Caco-2 (cell line): ENCODE results near the gene WWC2. TPM values are rescaled to one million over a fixed set of nuclear protein-coding genes. Genes with fewer than 3 reads are reported as not detected.

Experiments used
- BruUV-seq: library from RNA; stranded (reverse); fragments of 400-500 nt; replicated peaks from 2 replicates; lab custom pipeline; 2021; lab: Mats Ljungman, UMichigan
- CTCF ChIA-PET: fragments of 300-600 bp; sonication (Branson Sonifier 250); formaldehyde crosslinking; loops from one replicate; lab custom pipeline; 2022; ENCODE audit warnings: antibody characterized with exemption; lab: Charles Lee
- POLR2A ChIA-PET: fragments of 300-600 bp; sonication (Branson Sonifier 250); formaldehyde crosslinking; loops from one replicate; lab custom pipeline; 2022; ENCODE audit warnings: antibody characterized with exemption; lab: Charles Lee
- DNase-seq, 2 experiments: peaks; one replicate each; pipeline versions ENCODE4 v3.0.0 to v3.0.0-alpha.2; 2020 to 2022
- H3K27me3 ChIP-seq: replicated peaks from 2 replicates; pipeline ENCODE4 v1.6.0; 2011; ENCODE audit warnings: low read length; ENCODE audit not compliant: control insufficient read depth, insufficient read depth
- H3K36me3 ChIP-seq: 2 replicates; pipeline ENCODE4 v1.5.1; 2011; ENCODE audit warnings: low read length; ENCODE audit not compliant: control insufficient read depth, insufficient read depth
- H3K4me1 ChIP-seq: fragments of 250-450 bp; sonication (Bioruptor Pico); 2 replicates; pipeline ENCODE4 v1.5.1; 2020; ENCODE audit warnings: mild to moderate bottlenecking
- H3K4me3 ChIP-seq: 2 replicates; pipeline ENCODE4 v1.5.1; 2011; ENCODE audit warnings: low read depth, mild to moderate bottlenecking, control low read depth, low read length
- H3K9me3 ChIP-seq: fragments of 250-450 bp; sonication (Bioruptor Pico); 2 replicates; pipeline ENCODE4 v1.5.1; 2020; ENCODE audit warnings: mild to moderate bottlenecking, moderate library complexity
- H3K27ac Mint-ChIP-seq: one replicate; pipeline ENCODE4 v1.8.0; 2022; ENCODE audit warnings: mixed read lengths; ENCODE audit not compliant: unreplicated experiment
- H3K27me3 Mint-ChIP-seq: one replicate; pipeline ENCODE4 v1.8.0; 2022; ENCODE audit warnings: mixed read lengths; ENCODE audit not compliant: insufficient read depth, unreplicated experiment
- H3K36me3 Mint-ChIP-seq: one replicate; pipeline ENCODE4 v1.8.0; 2022; ENCODE audit warnings: mild to moderate bottlenecking, mixed read lengths; ENCODE audit not compliant: insufficient read depth, unreplicated experiment
- H3K4me1 Mint-ChIP-seq: one replicate; pipeline ENCODE4 v1.8.0; 2022; ENCODE audit warnings: low read depth, mixed read lengths; ENCODE audit not compliant: unreplicated experiment
- H3K4me3 Mint-ChIP-seq: one replicate; pipeline ENCODE4 v1.8.0; 2022; ENCODE audit warnings: mild to moderate bottlenecking, moderate library complexity, mixed read lengths; ENCODE audit not compliant: unreplicated experiment
- H3K9me3 Mint-ChIP-seq: one replicate; pipeline ENCODE4 v1.8.0; 2022; ENCODE audit warnings: mixed read lengths; ENCODE audit not compliant: unreplicated experiment
- intact Hi-C: fragments of 100-400 bp; cut with micrococcal nuclease; formaldehyde crosslinking; loops from one replicate; pipeline ENCODE4 v1.10.0; 2022; ENCODE audit not compliant: unreplicated experiment
- total RNA-seq: library from RNA; stranded (reverse); gene quantifications from 2 replicates; pipeline ENCODE4 v1.2.3, GENCODE V29; 2022
- TF ChIP-seq, protein P1 (sequence below), 2 experiments: fragments of 200-600 bp in 1 of 2; IDR thresholded peaks; 1 replicate in 1 of 2; 2 replicates in 1 of 2; pipeline versions ENCODE4 v1.5.1 to v1.8.0; 2011 to 2022; ENCODE audit warnings: antibody characterized with exemption in 1 of 2, control low read depth in 1 of 2, inconsistent platforms in 1 of 2, low read depth in 1 of 2, low read length in 1 of 2, mild to moderate bottlenecking in 1 of 2, moderate library complexity in 1 of 2; ENCODE audit not compliant: insufficient read depth in 1 of 2, severe bottlenecking in 1 of 2, unreplicated experiment in 1 of 2

The WWC2 gene
- total RNA-seq, 1 experiment from 2014 or later = 126 TPM

DNA sequence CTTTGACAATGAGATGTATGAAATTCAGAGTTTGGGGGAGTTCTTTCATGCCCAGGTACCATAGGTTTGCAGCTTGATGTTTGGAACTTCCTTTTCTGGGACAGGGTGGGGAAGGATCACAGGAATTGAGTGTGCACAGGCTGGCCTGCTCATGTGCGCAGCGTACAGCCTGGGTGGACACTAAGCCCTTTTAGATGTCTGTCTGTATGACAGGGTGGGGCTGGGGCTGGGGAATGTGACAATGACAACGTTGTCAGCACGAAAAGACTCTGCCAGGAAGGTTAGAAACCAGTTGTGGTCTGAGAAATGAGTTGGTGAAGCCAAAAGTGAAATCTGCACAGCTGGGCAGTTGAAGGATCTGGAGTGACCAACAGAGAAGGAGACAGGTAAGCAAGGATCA, 47.4 kb downstream of the WWC2 start:
- no peak overlapping the region for H3K4me3 ChIP-seq
- no peaks in the 10 kb centered on the region for H3K36me3 ChIP-seq
- no peaks in the 10 kb centered on the region for H3K27me3 Mint-ChIP-seq
- TF ChIP-seq, protein P1, sequence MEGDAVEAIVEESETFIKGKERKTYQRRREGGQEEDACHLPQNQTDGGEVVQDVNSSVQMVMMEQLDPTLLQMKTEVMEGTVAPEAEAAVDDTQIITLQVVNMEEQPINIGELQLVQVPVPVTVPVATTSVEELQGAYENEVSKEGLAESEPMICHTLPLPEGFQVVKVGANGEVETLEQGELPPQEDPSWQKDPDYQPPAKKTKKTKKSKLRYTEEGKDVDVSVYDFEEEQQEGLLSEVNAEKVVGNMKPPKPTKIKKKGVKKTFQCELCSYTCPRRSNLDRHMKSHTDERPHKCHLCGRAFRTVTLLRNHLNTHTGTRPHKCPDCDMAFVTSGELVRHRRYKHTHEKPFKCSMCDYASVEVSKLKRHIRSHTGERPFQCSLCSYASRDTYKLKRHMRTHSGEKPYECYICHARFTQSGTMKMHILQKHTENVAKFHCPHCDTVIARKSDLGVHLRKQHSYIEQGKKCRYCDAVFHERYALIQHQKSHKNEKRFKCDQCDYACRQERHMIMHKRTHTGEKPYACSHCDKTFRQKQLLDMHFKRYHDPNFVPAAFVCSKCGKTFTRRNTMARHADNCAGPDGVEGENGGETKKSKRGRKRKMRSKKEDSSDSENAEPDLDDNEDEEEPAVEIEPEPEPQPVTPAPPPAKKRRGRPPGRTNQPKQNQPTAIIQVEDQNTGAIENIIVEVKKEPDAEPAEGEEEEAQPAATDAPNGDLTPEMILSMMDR (IDR thresholded peaks at IDR 0.05; ENCODE audit: insufficient read depth in 1 of 2, low read depth in 1 of 2, low read length in 1 of 2, severe bottlenecking in 1 of 2, unreplicated experiment in 1 of 2) = no peak
- peaks cover 13% of the 10 kb centered on the region for H3K36me3 Mint-ChIP-seq
- no peaks in the 10 kb centered on the region for H3K27me3 ChIP-seq
- H3K27ac Mint-ChIP-seq = peak overlapping the region; percentile 19
- peaks cover 24% of the 10 kb centered on the region for H3K4me1 ChIP-seq
- H3K4me1 Mint-ChIP-seq = peaks cover 27% of the 10 kb centered on the region
- intact Hi-C loops = no loop called here
- POLR2A ChIA-PET = no interaction called here
- H3K4me3 Mint-ChIP-seq = no peak overlapping the region
- DNase-seq = no peak
- CTCF ChIA-PET = no interaction called here
- no peaks in the 10 kb centered on the region for H3K9me3 Mint-ChIP-seq
- 0 out of 2 replicates have a peak, but pooled peaks cover 2% of the 10 kb centered on the region for H3K9me3 ChIP-seq
- no TSS peak for BruUV-seq

DNA sequence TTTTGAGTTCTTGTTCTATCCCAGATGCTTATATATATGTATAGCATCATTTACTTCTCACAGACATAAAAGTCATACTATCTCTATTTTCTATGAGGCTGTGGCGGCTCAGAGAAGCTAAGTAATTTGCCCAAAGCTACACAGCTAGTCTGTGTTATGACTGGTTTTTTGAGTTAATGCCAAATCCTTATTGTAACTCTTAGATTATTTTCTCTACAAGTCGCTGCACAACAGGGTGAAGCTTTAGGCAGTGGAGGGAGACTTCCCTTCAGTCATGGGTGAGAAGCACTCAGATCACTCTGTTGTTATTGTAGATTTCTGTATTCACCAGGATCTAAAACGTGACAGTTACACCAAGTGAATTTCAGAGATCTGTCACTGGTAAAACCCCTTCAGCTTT, 48.1 kb downstream of the WWC2 start:
- Mint-ChIP-seq H3K4me1 (peaks cover 20% of the 10 kb centered on the region), H3K9me3 (no peaks in the 10 kb centered on the region), H3K36me3 (peaks cover 13% of the 10 kb centered on the region), H3K4me3 (no peak overlapping the region), H3K27me3 (no peaks in the 10 kb centered on the region), H3K27ac (no peak overlapping the region)
- ChIA-PET POLR2A (interaction anchor here (0.5 kb wide), 1 partner anchor 49 kb away, joined by 4 read pairs; no protein-coding TSS in a partner anchor), CTCF (no interaction called here)
- Histone ChIP-seq H3K27me3 (no peaks in the 10 kb centered on the region), H3K4me3 (no peak overlapping the region), H3K36me3 (no peaks in the 10 kb centered on the region), H3K9me3 (0 out of 2 replicates have a peak, but pooled peaks cover 2% of the 10 kb centered on the region), H3K4me1 (peaks cover 27% of the 10 kb centered on the region)
- TF ChIP-seq, protein P1 (IDR thresholded peaks at IDR 0.05; ENCODE audit: insufficient read depth in 1 of 2, low read depth in 1 of 2, low read length in 1 of 2, severe bottlenecking in 1 of 2, unreplicated experiment in 1 of 2) = no peak
- no TSS peak for BruUV-seq
- DNase-seq = no peak
- intact Hi-C loops = no loop called here

DNA sequence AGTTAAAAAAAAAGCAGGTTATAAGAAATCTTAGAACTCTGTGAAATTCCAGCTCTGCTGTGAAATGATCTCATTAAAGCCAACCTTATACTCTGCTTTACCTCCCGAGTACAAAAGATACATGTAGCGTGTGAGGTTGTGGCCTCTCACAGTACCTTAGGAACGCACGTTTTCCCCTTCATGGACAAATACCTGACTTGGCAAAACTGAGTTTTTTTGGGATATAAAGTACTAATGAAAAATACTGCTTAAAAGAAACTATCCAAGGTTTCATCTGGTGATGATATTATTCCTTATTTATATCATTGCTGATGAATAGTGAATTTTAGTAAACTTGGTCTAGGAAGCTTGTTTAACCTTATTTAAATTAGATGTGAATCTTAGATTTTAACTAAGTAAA, 48.9 kb downstream of the WWC2 start:
- no peak overlapping the region for H3K27ac Mint-ChIP-seq
- Histone ChIP-seq H3K4me3 (no peak overlapping the region), H3K27me3 (no peaks in the 10 kb centered on the region), H3K36me3 (no peaks in the 10 kb centered on the region), H3K9me3 (0 out of 2 replicates have a peak, but pooled peaks cover 2% of the 10 kb centered on the region), H3K4me1 (peaks cover 32% of the 10 kb centered on the region)
- H3K4me1 Mint-ChIP-seq = peaks cover 20% of the 10 kb centered on the region
- H3K27me3 Mint-ChIP-seq = no peaks in the 10 kb centered on the region
- ChIA-PET CTCF (no interaction called here), POLR2A (no interaction called here)
- intact Hi-C loops = no loop called here
- DNase-seq = no peak
- TF ChIP-seq, protein P1 (IDR thresholded peaks at IDR 0.05; ENCODE audit: insufficient read depth in 1 of 2, low read depth in 1 of 2, low read length in 1 of 2, severe bottlenecking in 1 of 2, unreplicated experiment in 1 of 2) = no peak
- BruUV-seq = no TSS peak
- H3K4me3 Mint-ChIP-seq = no peak overlapping the region
- H3K36me3 Mint-ChIP-seq = peaks cover 13% of the 10 kb centered on the region
- H3K9me3 Mint-ChIP-seq = no peaks in the 10 kb centered on the region
